Left renal pelvis (tissue), 4 donors: ENCODE data around the gene FANCC. TPM values are rescaled to one million over a fixed set of nuclear protein-coding genes. Genes with fewer than 3 reads are reported as not detected.

Experiments used
- DNase-seq, 4 donors: peaks; one replicate each; pipeline ENCODE4 v3.0.0-alpha.2; 2013; ENCODE audit warnings: low read depth in 4 of 4, low spot score in 3 of 4
- polyA plus RNA-seq, 4 donors: library from polyadenylated mRNA; unstranded; fragments of 120-200 nt; gene quantifications; one replicate each; pipeline ENCODE4 v1.2.1, GENCODE V29; 2013; ENCODE audit not compliant: insufficient read length in 4 of 4

The FANCC gene
- polyA plus RNA-seq, 4 donors, result 13.4 to 25.0 (median 22.4) TPM

DNA sequence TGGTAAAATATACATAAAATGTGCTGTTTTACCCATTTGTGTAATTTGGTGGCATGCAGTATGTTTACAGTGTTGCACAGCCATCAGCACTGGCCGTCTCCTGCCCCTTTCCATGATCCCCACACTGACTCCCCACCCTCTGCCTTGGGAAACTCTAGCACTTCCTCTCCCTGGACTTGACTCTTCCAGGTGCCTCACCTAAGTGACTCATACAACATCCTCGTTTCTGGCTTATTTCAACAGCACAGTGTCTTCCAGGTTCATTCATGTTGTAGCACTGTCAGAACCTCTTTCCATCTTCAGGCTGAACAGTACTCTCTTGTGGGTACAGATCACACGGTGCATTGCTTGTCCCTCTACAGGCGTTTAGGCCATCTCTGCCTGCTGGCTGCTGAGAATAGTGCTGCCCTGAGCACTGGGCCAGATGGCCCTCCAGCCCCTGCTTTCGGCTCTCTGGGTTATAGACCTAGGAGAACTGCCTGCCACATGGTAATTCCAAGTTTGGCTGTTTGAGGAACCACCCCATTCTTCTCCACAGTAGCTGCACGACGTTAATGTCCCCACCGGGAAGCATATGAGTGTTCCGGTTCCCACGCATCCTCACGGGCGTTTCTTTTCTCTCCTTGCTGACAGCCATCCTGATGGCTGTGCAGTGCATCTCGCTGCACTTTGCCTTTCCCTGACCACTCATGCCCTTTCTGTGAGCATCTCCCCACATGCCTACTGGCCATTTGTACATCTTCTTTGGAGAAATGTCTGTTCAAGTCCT is 211.8 kb downstream of the FANCC start:
- no peak for DNase-seq

DNA sequence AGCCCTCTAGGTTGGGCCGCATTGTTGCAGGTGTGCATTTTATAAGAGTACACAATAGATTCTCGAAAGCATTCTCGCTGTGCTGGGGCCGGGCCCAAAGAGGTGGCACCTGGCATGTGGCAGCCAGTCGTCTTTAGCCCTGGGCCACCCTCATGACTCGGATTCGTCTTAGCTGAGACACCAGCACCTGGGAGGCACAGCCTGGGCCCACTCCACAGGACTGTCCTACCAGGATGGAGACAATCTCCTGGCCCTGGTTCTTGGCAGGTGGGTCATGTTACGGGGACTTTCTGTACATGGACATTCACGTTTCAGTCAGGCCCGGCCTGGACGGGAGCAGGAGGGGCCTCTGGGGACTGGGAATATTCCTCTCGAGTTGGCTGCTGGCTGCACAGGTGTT is 212.5 kb downstream of the FANCC start:
- DNase-seq, result no peak

DNA sequence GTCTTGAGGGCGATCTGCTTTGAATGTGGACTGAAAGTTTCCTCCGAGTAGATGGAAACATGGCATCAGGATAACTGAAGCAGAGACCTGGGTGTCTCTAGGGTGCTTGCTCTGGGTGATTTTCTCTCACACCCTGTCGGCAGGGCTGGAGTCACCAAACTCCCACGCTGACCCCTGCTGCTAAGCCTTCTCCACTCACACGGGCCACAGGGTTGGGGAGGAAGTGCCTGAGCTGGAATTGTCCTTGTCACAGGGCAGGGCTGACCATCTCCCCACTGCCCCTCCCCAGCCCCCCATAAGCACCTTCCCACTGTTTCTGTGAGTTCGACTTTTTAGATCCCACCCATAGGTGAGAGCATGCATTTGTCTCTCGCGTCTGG is 212.9 kb downstream of the FANCC start:
- DNase-seq, result no peak

DNA sequence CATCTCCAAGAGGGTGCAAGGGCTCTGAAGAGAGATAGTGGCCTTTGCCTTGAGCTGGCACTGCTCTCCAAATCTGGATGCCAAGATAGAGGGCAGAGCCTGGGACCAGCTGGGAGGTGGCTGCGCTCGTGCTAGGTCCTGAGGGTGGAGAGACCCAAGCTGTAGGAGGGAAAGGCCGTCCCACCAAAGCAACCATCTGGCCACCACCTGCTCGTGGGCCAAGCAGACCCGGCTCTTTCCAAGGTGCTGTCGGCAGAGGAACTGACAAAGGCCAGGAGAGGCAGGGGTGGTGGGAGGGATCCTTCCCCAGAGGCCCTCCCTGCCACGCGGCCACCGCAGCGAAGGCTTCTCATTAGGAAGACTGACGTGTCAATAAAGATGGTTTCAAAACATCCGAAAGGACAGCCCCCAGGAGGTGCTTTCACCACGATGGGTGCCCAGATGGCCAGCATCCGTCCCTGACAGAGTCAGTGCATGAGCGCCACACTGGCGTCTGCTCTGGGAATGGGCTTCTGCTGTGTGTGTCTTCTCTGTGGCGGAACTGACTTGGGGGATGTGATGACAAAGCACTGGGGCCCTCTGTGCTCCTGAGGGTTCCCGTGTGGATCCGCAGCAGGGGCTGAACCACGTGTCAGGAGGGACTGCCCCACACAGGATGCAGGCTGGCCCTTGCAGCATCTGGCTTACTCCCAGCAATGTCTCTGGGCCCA is 213.5 kb downstream of the FANCC start:
- DNase-seq, result no peak

DNA sequence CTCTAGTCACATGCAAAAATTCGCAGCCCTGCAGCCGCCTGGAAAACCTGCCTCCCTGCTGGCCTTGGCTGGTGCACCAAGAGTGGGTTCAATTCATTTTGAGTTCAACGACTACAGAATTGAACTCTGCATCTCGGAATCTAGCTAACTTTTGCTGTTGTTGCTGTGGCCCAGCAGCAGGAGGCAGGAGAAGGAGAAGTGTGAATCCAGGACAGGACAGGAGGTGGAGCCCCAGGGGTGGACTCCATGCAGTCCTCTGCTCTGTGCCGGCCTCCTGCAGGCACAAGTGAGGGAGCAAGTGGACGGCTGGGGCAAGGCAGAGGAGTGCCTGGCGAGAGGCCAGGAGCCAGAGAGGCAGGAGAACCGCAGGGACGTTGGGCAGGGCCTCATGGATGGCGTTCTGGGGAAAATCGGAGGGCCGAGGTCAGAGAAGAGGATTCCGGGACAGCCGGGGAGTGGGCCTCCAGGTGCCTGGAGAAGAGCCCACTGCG is 214.2 kb downstream of the FANCC start:
- no peak for DNase-seq

DNA sequence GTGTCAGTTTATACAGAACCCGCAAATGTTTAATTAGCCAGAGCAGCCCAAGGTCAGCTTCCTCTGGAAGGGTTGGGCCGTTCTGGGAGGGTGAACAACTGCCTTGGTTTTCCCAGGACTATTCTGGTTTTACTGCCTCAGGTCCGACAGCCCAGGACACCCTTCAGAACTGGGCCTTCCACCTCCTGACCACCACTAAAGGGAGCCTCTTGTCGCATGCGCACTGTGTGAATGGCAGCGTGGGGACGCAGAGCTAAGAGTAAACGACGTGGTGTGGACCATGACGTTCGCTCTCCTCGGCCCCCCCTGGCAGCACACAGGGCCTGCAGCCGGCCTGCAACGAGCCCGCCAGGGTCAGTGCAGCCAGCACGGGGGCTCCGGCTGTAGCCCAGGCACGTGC is 214.9 kb downstream of the FANCC start:
- DNase-seq, result no peak

DNA sequence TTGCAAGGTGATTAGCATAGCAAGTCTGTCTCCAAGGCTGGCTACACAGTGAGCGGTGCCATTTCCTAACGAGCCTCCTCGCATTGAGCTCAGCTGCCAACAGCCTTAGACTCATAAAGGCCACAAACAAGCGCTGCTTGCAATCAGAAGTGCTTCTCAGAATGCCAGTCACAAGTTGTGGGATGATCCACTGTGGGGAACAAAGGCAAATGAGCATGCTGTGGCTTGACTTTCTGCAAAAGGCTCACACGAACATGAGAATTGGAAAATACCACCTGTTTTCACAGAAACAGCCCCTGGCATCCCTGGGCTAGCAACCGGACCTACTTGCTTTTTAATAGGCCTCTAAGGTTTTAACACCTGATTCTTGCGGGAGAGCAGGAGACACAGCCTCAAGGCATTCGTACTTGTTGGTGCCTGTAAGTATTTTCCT is 215.5 kb downstream of the FANCC start:
- DNase-seq, result no peak

DNA sequence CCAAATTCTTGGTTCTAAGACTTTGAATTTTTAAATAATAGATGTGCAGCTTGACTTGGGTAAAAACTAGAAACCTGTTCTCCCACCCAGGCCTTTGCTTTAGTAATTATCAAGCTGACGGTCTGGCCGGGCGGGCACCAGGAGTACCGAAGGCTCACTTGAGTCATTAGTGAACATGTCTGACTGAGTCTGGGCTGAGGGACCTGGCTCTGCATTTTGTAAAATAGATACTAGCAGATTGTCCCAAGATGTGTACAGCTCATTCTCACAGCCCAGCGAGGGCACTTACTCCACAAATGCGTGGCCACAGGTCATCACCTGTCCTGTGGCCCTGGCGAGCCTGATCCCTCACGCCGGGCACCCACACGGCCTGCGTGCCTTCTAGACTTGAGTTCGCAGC is 216.2 kb downstream of the FANCC start:
- no peak for DNase-seq

DNA sequence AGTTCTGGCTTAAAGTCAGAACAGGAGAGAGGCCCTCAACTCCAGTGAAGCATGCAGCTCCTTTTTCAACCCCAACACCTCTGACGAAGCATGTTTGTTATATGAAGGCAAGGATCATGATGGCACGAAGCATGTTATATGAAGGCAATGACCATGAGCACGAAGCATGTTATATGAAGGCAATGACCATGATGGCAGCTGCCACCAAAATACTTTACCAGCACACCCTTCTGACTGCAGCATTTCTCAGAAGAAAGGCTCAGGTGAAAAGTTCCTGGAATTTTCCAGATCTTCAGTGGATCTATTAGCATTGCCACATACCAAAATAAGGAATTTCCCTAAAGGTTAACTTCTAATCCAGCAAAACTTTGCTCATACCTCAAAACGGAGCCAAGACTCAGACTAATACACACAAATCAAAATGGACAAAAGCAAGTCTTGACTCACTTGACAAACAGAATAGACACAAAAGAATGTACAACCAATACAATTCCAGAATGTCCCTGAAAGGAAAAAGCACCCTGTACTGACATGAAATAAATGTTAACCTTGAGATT is 217.4 kb downstream of the FANCC start:
- no peak for DNase-seq

DNA sequence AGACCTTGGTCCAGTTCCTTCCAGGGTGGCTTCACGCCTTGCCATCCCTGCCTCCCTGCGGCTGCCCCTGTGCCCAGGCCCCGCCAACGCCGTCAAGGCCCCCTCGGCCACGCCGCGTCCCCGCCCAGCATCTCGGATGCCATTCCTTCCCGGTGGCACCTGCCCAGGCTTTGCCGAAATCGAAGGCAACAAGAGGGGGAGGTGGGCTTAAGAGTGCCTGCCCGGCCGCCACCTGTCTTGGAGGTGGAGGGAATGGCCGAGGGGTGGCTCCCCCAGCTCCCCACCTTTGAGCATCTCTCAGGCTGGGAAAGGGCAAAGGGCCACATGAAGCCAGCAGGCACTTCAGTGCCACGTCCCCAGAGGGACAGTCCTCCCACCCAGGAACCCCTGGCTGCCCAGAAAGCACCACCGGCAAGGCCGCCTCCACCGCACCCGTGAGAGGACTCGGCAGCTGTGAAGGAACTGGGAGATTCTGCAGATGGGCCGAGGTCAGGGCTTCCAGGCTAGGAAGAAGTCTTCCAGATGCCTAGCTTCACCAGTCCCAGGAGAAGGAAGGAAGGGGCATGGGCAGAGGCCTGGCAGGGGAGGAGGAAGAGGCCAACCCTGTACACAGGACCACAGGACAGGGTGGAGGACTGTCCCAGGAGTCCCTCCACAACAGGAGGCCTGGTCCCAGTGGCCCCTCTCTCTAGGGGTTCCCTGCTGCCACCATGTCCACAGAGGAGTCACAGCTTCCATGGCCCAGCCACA is 218.0 kb downstream of the FANCC start:
- no peak for DNase-seq

DNA sequence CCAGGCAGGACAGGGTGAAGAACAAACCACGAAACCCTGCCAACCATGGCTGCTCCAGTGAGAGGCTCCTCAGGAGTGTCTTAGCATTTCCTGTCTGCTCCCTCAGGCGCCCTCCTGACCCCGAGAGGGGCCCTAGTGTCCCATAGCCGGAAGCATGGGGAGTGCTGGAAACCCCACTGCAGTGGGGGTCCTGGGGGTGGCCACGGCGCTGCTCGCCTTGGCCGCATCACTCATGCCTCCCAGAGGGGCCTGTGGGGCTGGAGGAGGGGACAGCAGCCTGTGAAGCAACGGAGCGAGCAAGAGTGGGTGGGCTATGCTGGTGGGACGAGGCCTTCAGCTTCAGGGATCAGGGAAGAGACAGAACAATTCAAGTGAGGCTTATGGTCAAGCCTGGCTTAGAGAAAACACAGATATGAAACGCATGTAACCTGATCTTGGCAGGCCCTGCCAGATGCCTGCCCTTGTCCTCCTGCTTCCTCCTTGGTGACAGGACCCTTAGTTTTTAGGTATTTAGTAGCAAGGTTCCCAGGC is 219.1 kb downstream of the FANCC start:
- DNase-seq, result no peak

DNA sequence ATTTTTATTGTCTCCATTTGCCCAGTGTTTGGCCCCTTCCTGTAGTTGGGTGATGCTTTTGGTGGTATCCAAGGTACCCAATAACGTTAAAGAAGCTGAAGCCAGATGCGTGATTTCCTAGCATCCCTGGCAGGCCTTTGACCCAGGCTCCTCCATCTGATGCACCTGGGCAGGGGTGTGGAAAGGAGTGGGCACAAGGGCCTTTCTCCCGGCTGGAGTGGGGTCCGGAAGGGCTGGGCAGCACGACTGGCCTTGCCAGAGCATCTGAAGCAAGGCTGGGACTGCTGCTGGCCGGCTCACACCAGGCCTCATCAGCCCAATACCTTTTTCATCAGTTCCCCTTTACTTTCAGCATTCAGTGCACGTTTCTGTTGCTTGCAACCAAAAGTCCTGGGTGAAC is 220.2 kb downstream of the FANCC start:
- DNase-seq, result no peak

DNA sequence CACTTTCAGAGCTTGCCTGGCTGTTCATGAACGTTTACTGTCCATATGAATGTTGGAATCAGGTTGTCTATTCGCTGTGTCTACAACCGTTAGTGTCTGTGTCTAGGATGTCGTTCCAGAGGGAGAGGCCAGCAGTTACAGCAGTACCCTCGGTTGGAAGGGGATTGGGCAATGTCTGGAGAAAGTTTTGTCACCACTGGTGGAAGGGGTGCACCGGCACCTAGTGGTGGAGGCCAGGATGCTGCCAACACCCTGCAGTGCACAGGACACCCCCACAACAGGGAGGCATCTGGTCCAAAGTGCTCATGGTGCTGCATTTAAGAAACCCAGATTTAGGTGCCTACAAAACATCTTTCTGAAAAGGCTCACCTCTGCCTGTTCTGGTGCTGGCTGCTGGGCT is 220.7 kb downstream of the FANCC start:
- no peak for DNase-seq

DNA sequence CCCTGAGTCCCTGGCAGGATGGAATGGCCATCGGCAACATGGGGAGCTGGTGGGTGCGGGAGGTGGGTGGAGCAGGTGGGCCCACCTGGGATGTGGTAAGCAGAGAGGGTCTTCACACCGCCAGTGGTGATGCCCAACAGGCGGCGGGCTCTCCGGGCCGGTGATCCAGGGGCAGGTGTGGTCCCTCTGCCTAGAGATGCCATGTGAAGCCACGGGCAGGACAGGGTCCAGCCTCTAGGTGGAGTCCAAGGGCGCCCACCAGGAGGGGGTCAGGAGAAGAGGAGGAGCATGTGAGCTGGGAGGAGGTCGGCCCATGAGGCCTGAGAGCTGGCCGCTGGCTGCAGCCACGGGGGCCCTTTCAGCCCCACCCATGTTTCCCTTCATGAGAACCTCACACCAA is 221.1 kb downstream of the FANCC start:
- DNase-seq, result no peak

DNA sequence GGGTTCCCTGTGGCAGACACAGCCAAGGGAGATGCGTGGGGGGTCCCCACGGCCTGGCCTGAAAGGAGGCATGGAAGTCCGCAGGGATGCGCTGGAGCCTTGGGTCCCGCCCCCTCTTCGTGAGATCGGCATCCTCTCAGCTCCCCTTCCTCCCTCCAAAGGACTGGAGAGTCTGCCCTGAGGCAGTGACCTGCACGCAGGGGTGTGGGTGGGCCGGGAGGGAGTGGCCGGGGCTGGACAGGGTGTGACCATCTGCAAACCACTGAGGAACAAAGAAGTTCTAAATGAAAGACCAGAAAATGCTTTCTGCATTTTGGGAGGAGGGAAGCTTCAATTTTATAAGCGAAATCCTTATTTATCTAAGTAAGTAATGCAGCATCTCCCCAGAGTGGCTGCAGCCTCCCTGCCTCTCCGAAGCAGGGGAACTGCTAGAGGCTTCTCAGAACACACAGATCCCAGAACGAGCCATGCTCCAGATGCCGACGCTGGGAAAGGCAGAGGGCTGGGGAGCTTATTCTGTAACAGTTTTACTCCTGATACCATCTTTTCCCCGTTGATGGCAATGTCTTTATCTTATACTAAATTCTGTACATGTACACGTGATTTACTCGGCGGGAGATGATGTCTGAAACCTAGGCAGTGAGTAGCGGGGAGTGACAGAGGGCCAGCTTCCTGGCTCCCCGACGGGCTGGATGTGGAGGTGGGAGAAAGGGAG is 221.7 kb downstream of the FANCC start:
- DNase-seq, result no peak

DNA sequence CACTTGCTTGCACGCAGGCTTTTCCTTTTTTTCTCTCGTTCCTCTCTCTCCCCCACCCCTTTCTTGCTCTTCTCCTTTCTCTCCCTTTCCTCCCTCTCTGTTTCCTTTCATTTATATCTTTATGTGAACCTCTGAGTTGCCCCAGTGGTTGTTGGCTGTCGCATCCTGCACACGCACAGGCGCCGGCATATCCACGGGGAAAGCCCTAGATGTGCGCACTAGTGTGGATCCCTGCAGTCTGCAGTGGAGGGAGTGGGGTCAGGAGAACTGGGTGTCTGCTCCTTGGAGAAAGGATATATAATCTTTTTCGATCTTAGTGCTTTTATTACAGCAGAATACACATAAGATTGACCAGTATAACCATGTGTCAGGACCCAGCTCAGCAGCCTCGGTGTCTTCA is 223.5 kb downstream of the FANCC start:
- DNase-seq, result no peak

DNA sequence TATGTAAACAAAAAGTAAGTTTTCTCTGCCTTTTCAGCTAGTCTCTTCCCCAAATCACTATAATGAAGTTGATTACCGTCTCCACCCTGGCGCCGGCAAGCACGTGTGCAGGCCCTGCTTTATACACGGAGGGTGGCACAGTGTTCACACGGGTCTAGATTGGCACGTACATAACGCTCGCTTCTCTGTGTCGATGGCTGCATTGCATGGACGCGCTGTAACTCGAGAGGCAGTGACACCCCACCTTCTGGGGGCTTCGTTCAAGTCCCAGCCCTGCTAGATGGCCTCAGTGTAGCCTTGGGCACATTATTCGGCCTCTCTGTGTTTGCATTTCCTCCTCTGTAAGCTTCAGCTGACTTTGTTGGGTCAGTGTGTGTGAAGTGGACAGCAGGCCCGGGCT is 223.9 kb downstream of the FANCC start:
- no peak for DNase-seq

DNA sequence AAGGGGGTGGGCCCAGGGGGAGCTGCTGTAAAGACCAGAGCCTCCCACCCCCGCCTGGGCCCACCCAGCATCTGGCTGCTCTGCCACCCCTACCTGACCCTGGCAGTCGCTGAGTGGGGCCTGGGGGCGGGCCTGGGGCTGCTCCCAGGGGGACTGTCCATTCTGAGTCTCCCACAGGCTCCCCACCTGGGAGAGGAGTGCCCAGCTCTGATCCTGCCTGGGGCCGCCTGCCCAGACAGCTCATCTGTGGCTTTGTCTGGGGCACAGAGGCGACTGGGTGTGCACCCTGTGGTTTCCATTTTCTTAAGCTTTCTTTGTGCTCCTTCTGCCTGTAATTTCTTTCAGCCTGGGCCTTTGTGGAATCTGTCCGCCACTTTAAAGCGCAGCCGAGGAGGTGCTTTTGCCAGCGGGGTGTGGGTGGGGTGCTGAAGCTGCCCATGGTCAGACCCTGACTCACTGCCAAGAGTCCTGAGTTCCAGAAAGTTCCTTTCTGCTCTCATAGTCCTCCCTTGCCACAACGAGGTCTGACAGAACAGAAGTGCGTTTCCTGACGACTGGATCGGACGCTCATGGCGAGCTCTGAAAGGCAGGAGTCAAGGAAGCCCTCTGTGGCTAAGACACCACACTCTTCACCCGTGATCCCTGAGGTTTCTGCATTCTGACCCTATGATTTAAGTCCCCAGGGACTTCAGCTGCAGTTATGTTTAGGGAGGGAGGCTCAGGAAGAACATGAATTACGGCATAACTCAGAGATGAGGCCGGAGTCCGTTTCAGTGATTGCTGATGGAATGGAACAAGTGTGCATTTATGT is 225.0 kb downstream of the FANCC start:
- DNase-seq, result no peak

DNA sequence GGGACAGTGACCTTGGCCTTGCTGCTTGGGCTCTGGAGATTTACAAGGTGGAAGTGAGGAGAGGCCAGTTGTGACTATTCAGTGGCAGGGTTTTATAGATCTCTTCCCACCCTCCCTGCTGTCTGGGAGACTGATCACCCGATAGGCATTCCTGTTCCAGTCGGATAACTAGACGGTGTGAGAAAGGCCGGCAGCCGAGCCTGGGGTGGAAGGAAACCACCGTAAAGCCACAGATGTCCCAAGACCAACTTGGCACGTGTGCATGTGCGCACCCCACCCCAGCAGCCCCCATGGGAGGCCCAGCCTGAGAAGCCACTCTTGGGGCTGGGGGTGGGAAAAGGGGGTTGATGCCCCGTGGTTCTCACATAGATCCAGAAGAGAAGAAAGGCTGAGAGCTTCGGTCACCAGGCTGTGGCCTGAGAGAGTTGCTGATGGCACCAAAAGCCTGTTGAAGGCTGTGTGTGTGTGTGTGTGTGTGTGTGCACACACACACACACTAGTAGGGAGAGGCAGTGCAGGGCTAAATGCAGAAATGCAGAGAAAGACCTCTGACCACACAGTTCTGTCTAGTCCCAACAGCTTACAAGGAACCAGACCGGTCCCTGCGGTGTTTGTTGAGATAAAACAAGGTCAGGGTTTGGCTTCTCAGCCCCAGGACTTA is 225.8 kb downstream of the FANCC start:
- no peak for DNase-seq
